G401.6 (cell line): ENCODE data around the gene ARPC1A.

Experiments used
- FAIRE-seq: peaks from 2 replicates; lab custom pipeline; 2012; peaks lifted over from hg19 to GRCh38; lab: Jason Lieb, UNC

The ARPC1A gene

DNA sequence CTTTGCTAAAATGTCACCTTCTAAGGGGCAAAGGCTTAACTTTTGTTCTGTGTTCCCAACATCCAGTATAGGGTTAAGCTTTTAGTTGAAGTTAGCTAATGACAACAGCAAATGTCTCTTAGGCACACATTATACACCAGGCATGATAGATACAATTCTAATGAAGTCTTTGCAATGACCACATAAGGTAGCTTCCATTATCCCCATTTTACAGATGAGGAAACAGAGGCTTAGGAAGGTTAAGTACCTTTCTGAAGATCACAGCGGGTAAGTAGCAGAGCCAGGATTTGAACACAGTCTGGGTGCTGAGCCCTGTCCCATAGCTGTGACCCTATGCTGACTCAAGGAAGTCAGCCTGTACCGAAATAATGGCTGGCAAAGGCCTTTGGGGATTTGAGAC, 84.9 kb downstream of the ARPC1A start:
- FAIRE-seq = no peak

DNA sequence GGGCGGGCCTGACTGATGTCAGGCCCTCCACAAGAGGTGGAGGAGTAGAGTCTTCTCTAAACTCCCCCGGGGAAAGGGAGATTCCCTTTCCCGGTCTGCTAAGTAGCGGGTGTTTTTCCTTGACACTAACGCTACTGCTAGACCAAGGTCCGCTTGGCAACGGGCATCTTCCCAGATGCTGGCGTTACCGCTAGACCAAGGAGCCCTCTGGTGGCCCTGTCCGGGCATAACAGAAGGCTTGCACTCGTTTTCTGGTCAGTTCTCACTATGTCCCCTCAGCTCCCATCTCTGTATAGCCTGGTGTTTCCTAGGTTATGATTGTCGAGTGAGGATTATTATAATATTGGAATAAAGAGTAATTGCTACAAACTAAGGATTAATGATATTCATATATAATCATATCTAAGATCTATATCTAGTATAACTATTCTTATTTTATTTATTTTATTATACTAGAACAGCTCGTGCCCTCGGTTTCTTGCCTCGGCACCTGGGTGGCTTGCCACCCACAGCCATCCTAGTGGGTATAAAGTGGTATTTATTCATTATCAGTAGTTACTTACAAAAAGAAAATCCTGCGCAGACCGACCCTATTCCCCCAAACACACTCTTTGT, 89.9 kb downstream of the ARPC1A start:
- FAIRE-seq = peak; percentile 78
